Hematopoietic multipotent progenitor cell treated with erythropoietin and hydrocortisone succinate and interleukin-3 and kit ligand, for 6 days (in vitro differentiated cells): Measurements from ENCODE around the gene PDX1.
"Not testable (repeated sequence)": the region's sequence is repeated elsewhere in the genome, so short reads cannot be mapped to it uniquely, and the experiment has no call there.

Experiments
- DNase-seq: peaks from one replicate; pipeline ENCODE4 v3.0.0-alpha.2; 2015

The PDX1 gene

GRCh38 chr13:27956576-27957300 is 36.9 kb downstream of the PDX1 start:
- DNase-seq, result no peak

- DNase-seq, result no peak
Measured at GRCh38 chr13:27959976-27960361, 40.2 kb downstream of the PDX1 start.

DNA sequence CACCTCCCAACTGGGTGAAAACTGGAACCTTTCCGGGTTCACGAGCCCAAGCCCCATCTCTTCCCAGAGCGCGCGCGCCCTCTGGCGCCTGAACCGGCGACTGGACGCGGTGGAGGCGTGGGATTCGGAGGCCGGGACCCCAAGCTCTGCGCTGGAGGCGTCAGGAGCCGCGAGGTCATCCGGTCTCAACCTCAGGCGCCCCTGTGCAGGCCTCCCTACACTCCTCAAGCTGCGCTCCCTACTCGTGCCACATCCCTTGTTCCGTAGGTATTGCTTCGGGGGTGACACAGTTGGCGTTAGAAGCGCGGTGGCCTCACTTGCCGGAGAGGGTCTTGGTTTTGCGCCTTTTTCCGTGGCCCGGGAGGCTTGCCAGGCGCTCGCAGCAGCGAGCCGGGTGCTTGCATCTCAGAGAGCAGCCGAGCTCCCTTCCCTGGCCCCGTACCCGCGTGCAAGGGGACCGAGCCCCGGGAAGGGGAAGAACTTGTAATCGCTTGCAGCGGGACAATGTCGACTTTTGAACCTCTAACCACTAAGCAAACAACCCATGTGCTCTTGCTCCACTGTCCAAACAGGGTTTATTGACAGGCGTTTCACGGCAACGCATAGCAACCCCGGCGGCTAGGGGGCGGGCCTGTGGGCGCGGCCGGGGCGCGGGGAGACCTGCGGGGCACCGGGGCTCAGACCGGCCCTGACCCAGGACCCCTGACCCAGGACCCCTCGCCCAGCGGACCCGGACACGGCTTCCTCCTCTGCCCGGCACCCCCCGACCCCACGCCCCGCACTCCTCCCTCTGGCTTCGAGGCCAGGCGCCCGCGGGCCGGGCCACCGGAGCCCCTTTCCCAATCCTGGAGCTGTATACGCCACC is 40.8 kb downstream of the PDX1 start:
- peak; percentile 56 for DNase-seq

DNA sequence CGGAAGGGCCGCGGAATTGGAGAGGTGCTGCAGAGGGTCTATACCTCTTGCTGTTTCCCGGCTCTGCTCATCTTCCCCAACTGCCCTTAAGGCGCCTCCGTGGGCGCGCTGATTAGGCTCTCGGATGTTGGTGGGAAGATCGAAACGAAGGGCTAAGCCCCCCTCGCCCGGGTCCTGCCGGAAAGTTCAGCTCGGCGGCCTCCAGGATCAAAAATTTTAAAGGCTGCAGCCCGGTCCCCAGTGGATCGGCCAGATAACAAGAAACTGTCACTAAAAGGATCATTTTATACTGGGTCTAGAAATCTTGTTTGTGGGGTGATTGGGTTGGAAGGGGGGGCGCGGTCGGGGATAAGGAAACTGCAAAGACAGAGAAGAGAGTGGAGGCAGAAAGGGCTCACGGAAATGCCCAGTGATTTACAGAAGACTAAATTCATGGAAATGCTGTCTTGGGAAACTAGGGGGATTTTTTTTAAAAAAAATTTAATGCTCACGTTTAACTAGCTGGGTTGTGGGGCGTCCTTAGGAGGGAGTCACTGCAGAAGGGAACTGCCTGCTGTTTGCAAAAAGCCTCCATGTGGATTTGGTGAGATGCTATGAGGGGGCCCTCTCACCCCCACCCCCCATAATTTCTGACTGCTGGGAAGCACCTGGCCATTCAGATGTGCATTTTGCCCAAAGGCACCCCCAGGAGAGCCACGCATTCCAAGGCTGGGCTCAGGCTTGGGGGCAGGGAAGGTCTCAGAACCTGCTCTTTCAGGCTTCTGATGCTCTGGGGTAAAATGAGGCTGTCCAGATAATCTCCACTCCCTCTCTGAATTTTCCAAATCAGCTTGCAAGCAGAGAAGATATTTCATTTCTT is 41.7 kb downstream of the PDX1 start:
- no peak for DNase-seq

DNA sequence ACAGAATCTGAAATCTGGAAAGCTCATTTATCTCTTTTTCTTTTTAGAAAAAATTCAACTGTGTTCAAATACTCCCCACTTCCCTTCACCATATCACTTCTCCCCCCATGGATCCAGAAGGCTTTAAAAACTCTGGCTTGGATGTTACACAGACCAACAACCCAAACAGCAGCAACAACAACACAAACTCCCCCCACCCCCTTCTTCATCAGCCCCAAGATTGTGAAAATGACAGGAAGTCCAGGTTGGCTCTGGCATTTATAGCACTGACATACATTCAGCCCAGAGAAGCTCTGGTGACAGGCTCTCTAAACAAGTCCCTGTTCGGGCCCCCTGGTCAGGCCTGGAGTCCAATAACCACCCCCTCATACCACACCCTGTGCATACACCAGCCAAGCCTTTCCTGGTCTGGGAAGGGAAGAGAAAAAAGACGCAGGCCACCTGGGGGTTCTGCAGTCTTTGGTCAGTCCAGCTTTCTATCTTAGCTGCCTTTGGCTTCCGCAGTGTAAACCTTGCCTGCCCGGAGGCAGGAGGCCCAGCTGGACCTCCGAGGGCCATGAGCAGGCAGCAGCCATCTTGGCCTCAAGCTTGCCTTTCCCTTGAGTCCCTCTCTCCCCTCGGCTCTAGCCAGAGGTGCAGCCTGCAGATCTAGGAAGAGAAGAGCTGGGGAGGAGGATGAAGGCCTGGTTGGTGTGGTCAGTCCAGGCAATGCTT is 42.5 kb downstream of the PDX1 start:
- no peak for DNase-seq

GRCh38 chr13:27962982-27963381 is 43.2 kb downstream of the PDX1 start:
- DNase-seq, result no peak

DNA sequence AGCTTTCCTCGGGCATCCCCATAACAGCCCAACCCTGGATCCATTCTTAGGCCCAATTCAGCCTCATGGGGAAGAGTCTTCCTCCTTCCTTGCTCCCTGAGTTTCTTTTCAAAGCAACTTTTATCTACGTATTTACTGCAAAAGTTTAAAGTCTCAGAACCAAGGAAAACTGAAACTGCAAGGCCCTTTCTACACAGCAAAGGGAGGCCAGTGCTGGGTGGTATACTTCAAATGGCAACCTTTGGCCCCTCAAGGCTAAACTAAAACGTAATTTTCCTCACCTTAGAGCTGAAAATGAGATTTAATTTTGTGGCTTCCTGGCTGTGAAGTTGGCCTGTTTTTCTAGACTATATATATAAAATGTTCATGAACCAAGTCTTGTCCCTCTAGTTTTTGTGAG is 43.7 kb downstream of the PDX1 start:
- no peak for DNase-seq

- DNase-seq, result not testable (repeated sequence)
Measured at GRCh38 chr13:27964206-27964605, 44.4 kb downstream of the PDX1 start.

DNA sequence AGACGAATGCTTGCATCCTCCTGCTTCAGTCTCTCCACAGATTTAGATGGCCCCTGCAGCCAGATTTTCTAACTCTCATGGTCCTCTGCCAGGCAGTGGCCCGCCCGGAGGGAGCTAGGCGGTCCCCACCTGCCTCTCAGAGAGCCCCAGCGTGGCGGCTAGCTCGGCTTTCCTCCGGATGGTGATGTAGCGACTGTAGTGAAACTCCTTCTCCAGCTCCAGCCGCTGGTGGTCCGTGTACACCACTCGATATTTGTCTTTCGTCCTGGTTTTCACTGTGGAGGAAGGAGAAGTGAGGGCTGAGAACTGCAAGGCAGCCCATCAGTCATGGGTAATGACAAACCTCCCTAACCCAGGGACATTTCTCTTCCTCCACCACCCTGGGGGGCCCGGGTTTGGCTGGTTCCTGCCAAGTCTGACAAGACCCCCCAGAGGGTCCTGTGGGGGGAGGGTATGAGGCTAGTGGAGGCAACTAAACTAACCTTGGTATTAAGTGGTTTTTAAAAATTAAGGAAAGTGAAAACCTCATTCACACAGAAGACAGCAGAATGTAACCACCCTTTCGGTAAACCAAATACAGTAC is 45.0 kb downstream of the PDX1 start:
- DNase-seq, result no peak

GRCh38 chr13:27965343-27965739 is 45.5 kb downstream of the PDX1 start:
- no peak for DNase-seq

- no peak for DNase-seq
Measured at GRCh38 chr13:27965740-27966640, 46.2 kb downstream of the PDX1 start.

- DNase-seq, result no peak
Measured at GRCh38 chr13:27966641-27967202, 46.9 kb downstream of the PDX1 start.

DNA sequence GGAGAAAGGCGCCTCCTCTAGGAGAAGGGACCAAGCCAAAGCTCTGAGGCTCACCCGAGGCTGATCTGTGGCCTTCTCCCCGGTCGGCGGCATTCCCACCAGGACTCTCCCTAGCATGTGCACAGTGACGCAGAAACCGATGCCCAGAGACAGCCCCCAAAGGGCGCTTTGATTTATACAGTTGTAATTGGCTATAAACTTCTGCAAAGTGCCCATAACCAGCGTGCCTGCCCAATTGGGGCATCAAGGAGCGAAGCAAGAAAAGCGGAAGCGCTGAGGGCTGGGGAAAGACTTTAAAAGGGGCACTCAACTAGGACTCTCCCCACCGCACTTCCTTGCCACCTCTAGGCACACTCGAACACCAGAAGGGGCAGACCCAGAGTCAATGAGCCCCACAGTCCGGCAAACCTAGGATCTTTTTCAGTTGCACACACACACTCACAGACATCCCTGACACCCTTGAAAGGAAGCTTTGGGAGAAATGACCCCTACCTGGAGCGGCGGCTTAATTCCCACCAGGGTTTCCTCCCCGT is 47.5 kb downstream of the PDX1 start:
- peak; percentile 42 for DNase-seq

DNA sequence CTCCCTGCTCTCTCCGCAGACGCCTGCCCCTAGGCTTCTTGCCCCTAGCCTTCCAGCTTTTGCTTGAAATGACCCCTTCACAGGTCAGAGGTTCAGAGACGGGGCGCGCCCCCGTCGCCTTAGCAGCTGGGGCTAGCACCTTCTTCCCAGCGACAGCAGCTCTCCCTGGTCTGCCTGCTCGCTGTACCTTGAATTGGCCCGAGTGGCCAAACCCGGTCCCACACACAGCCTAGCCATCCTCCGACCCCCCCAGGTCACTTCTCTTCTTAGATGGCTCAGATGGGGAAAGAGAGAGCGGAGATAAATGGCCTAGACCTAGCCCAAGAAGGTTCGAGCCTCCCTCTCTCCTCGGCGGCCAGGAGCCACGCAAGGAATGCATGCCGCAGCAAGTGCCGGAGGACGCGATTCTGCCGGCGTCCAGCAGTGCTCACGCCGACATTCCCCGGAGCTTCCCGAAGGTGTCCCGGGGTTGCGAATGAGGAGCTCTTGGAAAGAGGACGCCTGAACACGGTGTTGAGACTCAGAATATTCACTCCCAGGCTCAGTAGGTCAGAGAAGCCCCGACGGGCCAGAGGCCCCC is 48.0 kb downstream of the PDX1 start:
- DNase-seq, result no peak

GRCh38 chr13:27968316-27969081 is 48.7 kb downstream of the PDX1 start:
- no peak for DNase-seq

DNA sequence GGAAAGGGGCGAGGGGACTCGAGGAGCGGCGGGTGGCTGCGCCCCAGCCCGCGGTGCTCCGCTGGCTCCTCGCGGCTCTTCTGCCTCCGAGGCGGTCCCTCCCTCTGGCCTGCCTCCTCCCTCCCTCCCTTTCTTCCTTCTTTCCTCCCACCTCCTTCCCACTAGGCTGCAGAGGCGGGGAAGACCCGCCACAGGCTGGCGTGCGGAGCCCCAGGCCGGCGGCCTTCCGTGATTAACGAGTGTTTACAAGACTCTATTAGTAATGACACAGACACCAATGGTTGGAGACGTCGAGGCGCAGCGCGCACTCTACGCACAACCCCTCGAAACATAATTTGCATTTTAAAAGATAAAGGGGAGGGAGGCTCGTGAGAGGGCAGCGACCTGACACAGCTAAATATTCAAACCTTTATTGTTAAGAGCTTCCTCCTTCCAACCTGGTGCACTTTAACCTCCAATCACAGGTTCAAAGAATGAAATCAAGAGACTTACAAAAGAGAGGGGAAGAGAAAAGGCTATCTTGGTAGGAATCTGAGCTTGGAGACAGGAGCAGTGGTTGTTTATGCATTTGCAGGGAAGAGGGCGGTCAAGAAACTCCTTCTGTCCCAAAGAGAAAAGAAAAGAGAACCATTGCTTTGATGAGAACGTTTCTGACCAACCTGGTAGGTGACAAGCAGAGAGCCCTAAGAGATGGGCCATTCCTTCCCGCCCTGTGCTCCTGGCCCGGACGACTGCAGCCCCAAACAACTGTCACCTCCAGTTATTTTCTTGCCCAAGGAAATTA is 49.5 kb downstream of the PDX1 start, which contains the start of gene CDX2:
Gene CDX2, minus strand, starts transcription at position 234 of the 784 bp plus-strand sequence. CDS start 309 bp downstream, outside the sequence.
- DNase-seq, result no peak

- DNase-seq, result no peak
Measured at GRCh38 chr13:27969866-27970229, 50.0 kb downstream of the PDX1 start.
